ENCODE results near the gene SLX4IP.
"Not testable (repeated sequence)": the region's sequence is repeated elsewhere in the genome, so short reads cannot be mapped to it uniquely, and the experiment has no call there.

Gene SLX4IP

GRCh38 chr20:10578607-10579006, 143.5 kb downstream of the SLX4IP start:
- peak; percentile 35 for DNase-seq

DNA sequence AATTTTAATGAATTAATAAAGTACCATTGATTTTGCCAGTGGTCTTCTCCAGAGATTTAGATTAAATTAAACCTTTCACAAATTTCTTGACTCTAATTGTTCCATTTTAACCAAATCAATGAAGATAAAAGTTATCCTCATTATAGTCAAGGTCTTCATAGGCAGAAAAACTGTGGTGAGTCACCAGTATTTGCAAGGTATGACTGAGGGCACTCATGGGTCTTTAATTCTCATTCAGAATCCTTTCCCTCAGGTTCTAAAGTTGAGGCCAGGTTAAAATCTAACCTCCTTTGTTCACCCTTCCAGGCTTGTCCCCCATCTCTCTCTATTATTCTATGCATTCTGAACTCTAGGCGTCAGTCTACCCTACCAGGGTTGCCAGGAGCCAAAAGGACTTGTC, 144.8 kb downstream of the SLX4IP start:
- no peak for DNase-seq

GRCh38 chr20:10580700-10581099, 145.6 kb downstream of the SLX4IP start:
- no peak for DNase-seq

- no peak for DNase-seq
Observed at GRCh38 chr20:10581823-10582222, 146.7 kb downstream of the SLX4IP start.

- DNase-seq = no peak
Observed at GRCh38 chr20:10584371-10584770, 149.3 kb downstream of the SLX4IP start.

DNA sequence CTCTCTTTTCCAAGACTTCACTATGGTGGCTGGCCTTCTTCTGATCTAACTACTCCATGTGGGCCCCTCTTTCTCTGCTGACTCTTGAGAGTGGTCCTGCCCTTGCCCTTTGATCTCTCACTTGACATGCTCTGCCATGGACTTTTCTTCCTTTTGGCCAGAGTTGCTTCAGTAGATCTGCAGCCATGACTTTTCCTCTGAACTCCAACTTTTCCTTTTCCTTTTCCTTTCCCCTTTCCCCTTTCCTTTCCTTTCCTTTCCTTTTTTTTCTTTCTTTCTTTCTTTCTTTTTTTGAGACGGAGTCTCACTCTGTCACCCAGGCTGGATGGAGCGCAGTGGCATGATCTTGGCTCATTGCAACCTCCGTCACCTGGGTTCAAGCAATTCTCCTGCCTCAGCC, 150.2 kb downstream of the SLX4IP start:
- no peak for DNase-seq

- no peak for DNase-seq
Observed at GRCh38 chr20:10586296-10586695, 151.2 kb downstream of the SLX4IP start.

- not testable (repeated sequence) for DNase-seq
Observed at GRCh38 chr20:10590446-10590845, 155.3 kb downstream of the SLX4IP start.

- DNase-seq = no peak
Observed at GRCh38 chr20:10590950-10591671, 156.0 kb downstream of the SLX4IP start.

- no peak for DNase-seq
Observed at GRCh38 chr20:10591946-10592521, 156.9 kb downstream of the SLX4IP start.

DNA sequence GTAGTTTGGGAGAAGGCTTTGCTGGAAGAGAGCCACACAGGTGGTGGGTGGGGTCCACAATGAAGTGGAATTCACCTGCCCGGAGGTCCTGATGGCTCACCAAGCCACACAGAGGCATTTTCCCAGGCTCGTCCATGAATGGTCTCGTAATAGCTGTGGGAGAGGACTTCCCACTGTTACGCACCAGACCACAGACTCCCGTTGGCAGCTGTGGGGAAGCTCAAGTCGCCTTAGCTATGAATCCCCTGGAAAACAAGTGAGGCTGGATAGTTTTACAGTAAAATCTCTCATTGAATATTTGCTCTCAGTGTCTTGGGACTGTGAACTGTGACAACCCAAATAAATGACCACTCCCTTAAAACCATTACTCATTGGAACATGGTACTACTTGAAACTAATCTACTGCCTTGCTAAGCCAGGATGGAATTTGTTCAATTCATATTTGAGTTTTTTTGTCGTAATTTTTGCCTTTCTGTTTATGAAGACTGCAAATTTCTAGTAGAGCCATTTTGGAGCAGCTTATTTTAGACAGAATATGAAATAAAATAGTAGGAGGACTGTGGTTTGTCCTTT, 159.3 kb downstream of the SLX4IP start:
- DNase-seq = no peak

DNA sequence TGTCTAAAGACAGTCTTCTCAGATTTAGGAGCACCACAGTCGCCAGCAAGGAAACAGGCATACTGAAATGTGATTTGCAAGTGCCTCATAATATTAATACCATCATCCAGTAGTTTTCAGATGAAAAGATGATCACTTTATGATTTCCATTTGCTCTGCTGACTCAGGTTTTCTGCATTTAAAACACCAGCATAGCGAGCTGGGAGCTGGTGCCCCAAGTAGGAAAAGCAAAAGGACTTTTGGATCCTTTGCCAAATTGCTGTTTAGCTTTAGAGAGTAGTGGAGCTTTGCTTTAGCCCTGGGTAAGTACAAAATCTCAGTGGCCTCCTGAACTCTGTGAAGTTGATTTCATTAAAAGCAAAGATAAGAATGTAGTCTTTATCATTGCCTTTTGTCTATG, 160.2 kb downstream of the SLX4IP start:
- DNase-seq = no peak

DNA sequence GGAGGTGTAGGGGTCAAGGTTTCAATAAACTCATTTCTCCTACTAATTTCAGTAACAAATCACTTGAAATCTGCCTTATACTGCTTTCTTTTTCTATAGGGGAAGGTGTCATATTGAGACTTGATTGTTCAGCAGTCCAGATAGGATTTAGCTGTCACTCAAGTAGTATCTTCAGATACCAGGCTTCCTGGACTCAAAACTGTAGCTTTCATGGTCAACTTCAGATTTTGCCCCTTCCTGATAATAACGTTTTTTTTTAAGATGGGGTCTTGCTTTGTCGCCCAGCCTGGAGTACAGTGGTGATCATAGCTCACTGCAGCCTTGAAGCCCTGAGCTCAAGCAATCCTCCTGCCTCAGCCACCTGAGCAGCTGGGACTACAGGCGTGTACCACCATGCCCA, 160.9 kb downstream of the SLX4IP start:
- DNase-seq = no peak

DNA sequence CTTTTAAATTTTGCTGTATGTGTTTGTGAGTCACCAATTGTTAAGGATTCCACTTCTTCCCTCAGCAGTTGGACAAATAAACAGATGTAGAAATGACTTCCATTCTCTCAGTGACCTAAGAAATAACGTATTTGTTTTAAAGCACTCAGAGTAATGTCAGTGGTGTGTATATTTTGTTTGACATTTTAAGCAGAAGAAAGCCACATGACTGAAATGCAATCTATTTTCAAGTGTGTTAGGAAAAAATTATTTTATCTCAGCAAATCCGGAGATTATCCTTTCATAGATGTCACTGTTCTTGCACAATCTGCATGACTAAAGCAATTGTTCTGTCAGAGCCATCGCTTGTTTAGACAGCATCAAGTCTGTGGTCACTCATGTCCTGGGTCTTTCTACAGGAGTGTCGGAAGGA, 161.6 kb downstream of the SLX4IP start:
- DNase-seq = no peak

DNA sequence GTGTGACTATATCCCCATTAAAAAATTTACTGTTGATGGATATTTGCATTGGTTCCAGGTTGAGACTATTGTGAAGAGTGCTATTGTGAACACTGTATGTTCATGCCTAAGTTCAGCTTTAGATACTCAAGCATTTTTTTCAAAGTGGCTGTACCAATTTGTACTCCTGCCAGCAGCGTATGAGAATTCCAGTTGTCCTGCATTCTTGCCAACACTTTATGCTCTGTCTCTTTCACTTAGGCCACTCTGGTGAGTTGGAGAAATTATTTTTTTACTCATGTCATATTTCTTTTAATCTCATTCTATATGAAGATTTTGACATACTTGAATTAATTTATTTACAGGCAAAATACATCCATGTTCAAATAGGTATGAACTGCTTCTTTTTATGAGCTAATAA, 162.5 kb downstream of the SLX4IP start:
- no peak for DNase-seq

GRCh38 chr20:10602221-10602871, 167.2 kb downstream of the SLX4IP start:
- no peak for DNase-seq

DNA sequence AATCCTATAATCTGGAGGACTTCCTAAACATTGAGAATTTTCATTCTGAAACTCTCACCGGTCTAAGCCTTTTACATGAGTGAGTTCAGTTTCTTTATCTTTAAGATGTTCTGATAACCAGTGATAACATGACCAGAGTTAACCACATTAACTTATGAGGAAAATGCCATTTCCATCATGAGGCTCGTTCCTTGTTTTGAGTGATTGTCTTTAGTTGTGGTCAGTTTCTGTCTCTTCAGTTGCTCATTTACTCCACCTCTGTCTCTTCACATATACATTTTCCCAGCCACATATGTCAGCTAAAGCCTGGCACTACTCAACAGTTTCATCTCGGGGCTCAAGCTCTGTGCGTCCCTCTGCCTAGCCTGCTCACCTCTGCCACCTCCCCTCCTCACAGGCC, 168.3 kb downstream of the SLX4IP start:
- DNase-seq = no peak

DNA sequence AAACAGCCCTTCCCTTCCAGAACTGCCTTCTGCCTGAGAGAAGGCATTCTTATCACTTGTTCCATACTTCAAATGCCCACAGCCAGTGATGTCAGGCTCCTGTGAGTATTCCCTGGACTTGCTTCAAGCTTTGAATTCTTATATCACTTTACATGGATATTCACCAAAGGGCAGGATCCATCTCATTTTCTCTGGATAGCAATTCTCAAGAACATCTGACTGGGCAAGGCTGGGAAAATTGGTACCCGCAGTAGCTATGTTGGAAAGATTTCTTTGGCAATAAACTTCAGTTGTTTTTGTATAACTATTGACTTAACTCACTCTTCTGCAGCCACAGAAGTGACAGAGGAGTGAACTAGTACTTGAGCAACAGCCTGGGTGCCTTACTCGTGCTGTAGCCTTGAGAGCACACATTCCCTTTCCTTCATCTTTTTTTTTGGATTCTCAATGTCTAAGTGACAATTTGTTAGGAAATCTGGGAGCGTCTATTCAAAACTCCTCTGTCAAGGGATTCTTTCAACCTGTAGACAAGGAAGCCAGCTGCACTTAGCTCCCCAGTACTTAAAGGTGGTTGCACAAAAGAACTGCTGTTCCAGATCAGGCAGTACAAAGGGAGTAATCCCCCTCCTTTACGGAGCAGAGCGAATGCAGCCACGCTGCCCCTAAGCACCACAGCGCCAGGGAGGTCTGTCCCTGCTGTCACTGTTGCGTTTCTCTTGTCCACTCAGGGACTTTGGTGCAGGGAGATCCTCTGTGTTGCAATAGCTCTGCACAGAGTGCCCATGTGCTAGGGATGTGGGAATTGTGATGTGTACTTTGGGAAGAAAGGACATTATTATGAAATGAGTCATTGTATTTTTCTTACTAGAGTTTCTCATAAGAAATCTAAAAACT, 169.1 kb downstream of the SLX4IP start:
- no peak for DNase-seq

DNA sequence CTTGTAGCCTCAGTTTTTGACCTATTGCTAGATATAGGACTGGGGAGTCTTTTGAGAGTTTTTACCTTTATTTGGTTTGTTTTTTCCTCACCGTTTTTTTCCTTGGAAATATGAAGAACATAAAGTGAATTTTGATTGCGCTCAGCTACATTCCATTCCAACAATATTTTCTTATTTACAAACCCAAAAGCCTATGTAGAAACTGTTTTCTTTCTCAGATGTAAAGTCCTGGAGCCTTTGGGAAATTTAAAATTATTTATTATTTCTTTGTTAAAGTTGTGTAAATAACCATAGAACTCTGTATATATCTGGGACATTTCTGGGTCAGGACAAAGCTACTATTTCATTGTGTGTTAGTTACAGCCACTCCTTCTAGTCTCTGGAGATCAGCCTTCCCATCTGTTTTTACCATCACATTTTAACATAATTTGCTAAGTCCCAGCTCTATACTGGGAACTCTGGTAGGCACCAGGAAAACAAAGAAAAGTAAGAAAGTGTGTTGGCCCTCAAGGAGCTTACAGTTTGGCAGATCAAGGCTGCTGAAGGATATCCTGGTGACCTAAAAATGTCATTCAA, 169.8 kb downstream of the SLX4IP start:
- no peak for DNase-seq

GRCh38 chr20:10605547-10606195, 170.6 kb downstream of the SLX4IP start:
- DNase-seq = no peak

DNA sequence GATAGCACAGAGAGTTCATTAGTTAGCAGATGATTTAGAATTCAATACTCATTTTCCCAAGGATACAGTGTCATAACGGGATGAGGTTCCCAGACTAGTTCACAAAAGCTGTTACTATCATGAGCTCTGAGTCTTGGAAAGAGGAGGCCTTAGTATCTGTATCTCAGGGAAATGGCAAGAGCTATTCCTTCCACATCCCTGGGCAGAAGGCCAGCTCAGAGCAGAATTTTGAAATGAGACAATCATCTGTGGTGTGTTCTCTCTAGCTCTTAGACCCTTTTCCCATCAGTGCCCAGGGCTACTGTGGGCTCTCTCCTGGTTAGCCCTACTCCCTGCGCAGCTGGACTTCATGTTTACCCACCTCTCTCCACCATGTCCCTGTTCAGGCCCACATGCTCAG, 174.2 kb downstream of the SLX4IP start:
- DNase-seq = no peak

GRCh38 chr20:10609770-10610169, 174.7 kb downstream of the SLX4IP start:
- DNase-seq = no peak
